ENCODE data around the gene TNFRSF19.
"Not testable (repeated sequence)": the region's sequence is repeated elsewhere in the genome, so short reads cannot be mapped to it uniquely, and the experiment has no call there.

Gene TNFRSF19

DNA sequence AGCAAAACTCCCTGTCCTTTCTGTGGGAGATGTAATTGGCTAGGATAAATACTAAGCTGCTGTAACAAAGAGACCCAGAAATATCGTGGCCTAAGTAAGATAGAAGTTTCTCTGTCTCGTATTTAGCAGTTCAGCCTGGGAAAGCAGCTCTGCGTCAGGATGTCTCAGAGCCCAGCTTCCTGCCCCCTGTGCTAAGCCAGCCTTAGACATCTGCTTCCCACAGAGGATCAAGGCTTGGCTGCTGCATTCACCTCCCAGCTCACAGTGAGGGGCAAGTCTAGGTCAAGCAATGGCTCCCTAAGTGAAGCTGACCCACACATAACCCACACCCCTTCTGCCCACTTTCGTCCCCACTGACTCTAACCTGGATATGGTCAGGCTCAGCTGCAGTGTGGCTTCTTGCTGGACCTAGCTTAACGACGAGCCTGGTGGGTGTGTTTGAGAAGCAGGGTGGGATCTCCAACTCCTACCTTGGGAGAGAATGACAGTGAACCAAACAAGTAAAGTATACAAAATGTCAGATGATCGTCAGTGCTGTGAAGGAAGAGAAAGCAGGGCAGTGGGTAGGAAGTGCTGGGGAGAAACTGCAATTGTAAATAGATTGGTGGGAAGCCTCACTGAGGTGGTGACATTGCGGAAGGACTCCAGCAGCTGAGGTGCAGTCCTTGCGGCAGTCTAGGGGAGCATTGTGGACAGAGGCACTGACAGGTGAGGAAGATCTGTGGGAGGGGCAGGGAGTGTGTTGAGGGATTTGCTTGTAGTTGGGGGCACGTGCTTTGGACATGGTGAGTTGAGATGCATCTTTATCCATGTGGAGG lies 82.9 kb downstream of the TNFRSF19 start:
- DNase-seq = no peak

DNA sequence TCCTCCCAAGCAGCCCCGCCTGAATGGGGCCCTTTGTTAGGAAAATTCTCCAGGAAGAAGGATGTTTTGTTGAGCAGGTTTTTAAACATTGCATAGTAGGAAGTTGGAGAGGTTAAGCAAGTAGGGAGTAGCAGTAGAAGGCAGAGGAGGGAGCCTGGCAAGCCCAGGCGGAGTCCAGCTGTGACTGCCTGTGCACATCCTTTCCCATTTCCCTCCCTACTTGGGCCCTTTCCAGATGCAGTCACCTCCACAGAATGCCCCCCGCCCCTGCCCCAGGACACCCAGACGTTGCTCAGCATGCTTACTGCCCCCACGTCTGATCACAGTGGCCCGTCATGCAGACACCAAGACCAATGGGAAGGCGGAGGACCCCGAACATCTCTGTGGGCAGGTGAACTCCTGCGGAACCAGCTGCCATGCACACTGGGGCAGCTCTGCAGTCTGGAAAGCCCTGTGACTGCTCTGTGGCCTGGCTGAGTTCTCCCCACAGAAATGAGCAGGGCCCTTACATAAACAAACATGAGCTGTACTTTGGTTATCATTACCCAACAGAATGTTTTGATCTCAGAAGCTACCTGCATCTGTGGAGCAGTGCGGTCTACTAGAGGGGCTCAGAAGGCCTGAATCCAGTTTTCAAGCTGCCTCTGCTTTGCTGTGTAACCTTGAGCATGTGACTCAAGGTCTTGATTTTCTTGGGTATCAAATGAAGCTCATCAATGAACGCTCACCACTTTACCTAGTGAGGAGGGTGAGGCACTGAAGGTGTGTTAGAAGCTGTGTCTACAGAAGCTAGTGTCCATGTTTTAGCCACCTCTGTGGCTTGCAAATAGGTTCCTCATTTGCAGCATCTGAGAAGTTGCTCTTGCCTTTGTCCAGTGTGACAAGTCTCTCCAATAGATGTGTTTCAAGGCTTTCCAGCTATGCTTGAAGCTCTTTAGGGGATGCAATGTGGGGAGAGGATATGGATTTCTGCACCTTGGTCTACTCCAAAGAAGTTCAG lies 84.2 kb downstream of the TNFRSF19 start:
- DNase-seq = no peak

DNA sequence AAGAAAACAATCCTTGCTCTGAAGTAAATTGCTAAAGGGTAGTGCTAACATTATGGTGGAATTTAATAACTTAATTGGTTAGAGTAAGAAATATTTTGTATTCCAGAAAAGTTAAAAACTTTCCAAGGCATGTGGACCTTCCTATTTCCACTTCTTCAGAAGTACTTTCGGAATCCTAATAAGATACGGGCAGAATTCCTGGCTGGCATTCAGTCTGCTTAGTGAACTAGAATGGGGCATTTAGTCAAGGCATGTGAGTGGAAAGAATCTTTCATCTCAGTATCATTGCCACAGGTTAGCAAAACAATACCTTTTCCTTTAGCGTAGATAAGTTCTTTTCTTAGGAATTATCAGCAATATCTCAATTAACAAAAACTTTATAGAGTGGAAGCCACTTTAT lies 85.1 kb downstream of the TNFRSF19 start:
- no peak for DNase-seq

DNA sequence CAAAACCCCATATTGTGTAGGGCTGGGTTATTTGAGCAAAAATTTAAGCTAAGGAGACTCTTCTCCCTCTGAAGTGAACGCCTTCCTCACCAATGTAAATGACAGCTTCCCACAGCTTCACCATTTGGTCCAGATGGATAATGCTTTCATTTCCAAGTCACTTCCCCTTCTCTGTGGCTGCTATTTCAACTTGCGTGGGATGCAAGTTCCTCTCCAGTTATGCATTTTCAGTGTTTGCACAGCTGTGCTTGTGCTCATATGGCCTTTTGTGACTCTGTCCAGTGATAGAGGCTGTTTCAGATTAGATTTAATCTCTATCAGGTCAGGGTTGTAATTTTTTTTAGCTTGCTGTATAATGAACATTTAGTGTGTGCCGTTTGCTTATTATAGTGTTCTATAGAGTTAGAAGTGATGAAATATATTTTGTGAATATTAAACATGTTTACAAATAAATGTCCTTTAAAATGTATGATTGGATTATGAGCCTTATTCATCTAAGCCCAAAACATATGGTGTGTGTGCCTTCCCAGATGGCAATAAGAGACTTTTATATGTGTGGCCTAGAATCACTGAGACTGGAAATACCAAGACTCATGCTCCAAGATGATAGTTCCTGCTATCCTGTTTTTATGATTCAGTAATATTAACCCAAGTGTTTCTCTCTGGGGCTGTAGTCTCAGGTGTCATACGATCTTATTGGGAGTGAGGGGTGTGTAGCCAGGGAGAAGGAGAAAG lies 86.6 kb downstream of the TNFRSF19 start:
- no peak for DNase-seq

DNA sequence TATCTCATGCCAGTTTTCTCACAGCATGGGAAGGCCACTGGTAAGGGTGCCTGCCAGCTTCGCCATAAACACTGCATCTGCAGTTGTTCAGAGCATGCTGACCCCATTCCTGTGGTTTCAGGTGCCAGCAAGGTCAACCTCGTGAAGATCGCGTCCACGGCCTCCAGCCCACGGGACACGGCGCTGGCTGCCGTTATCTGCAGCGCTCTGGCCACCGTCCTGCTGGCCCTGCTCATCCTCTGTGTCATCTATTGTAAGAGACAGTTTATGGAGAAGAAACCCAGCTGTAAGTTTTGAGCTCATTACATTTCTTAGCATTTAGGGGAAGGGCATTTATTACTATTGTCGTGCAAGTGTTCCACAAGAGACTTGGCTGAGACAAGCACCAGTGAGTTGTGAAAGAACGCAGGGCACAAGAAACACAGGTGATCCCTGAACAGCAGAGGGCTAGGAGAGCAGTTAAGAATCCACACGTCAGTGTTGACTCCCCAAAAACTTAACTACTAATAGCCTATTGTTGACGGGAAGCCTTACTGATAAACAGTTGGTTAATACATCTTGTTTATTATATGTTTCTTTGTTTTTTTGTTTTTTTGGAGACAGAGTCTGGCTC lies 88.8 kb downstream of the TNFRSF19 start:
- no peak for DNase-seq

DNA sequence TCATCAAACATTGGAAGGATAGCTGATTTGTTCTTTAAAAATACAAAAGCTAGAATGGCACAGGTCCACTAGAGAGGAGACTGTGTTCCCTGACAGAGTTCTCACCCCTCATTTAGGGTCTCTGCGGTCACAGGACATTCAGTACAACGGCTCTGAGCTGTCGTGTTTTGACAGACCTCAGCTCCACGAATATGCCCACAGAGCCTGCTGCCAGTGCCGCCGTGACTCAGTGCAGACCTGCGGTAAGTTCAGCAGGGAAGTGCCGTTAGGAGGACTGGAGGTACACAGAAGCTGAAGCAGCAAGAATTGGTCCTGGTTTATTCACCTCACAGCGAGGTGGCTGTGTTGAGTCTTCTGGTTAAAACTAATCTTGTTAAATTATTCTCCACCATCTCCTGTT lies 90.0 kb downstream of the TNFRSF19 start:
- DNase-seq = no peak

DNA sequence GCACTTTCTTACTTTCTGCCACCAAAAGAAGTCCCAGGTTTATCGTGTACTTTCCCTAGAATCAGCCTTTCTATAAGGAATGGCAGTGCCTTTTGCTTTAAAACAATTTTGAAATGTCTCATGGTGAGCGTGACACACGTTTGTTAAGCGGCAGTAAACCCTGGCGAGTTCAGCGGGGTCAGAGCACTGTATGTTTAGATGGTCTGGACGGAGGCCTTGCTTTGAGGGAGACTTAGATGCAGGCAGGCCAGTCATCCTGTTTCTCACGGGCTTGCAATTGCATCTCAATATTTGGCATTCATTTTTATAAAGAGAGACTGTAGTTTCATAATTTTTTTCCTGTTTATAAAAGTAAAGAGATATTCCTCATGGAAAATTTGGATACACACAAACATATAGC lies 96.4 kb downstream of the TNFRSF19 start:
- DNase-seq = no peak

DNA sequence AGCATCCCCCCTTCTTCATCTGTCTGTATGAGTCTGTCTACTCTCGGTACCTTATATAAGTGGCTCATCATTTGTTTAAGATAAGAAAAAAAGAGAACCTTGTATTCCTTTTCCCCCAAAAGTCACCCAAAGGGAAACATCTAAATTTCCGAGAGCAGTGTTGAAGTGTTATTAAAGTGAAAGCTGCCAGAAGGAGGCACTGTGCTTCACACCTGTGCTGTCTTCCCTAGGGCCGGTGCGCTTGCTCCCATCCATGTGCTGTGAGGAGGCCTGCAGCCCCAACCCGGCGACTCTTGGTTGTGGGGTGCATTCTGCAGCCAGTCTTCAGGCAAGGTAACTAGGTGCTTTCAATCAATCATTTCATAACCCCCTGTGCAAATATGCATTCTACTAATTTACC lies 97.5 kb downstream of the TNFRSF19 start:
- DNase-seq = no peak

DNA sequence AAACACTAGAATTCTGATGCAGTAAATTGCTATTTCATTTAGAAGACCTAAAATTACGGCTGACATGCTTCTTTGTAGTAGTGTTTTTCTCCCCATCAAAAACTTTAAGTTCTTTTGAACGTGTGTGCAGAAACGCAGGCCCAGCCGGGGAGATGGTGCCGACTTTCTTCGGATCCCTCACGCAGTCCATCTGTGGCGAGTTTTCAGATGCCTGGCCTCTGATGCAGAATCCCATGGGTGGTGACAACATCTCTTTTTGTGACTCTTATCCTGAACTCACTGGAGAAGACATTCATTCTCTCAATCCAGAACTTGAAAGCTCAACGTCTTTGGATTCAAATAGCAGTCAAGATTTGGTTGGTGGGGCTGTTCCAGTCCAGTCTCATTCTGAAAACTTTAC lies 98.3 kb downstream of the TNFRSF19 start:
- DNase-seq = no peak

DNA sequence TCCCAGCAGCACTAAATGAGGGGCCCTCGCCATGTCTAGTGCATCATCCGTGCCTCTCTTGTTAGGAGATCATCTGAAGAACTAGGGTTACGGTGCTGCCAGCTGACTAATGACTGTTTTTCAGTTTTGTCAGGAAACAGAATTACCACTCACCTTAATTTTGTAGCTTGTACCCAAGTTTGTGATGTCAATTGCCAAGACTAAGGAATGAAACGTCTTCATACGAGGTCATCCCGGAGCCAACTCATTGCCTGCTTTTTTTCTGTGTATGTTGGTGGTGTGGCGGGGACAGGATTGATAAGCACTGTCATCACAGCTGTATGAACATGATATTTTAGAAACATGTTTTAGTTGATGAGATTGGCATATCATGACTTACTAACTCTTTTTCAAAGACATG lies 100.6 kb downstream of the TNFRSF19 start:
- no peak for DNase-seq

DNA sequence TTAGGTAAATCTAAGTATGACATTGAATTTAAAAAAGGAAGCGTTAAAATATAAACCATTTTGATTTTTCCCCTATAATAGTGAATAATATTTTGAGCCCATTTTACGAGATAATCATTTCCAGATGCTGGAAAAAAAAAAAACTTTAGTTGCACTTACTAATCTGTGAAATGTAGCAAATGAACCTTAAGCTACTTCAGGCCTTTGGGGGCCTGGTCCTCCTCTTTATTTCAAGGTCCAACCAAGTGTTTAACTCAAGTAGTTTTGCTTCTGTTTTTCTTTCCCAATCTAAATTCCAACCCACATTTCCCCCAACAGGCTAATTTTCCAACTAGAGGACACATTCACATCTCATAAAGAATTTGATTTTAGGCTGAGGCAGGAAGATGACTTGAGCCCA lies 101.2 kb downstream of the TNFRSF19 start:
- DNase-seq = no peak

DNA sequence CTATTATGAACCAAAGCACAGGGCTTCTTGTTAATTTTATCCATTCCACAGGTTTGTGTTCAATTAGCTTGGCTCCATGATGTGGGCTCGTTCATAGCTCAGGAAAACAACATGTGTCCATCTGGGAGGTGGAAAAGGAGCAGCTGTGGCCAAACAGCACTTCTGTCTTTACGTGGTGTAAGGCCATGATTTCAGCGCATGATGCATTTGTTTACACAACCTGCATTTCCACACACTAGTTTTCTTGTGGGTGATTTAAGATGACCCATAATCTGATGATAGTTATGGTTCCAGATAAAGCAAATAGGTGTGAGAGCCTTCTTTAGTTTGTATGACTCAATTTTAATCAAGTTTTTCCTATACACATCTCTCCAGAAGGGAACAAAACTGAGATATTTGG lies 101.7 kb downstream of the TNFRSF19 start:
- no peak for DNase-seq

DNA sequence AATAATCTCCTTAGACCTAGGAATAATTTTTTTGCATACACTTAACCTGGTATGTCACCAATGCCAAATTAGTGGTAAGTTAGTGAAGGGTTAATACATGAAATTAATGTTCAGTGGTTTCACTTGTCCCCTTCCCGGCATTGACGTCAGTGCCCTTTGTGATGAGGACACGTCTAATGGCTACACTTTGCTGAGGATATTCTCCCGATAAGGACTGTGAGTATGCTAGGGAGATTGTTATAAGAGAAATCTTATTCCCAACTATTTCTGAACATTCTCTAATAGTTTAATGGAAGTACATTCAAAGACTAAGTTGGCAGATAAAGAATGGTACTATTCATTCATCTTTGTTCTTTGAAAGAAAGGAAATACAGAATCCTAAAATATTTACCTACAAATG lies 102.4 kb downstream of the TNFRSF19 start:
- no peak for DNase-seq

DNA sequence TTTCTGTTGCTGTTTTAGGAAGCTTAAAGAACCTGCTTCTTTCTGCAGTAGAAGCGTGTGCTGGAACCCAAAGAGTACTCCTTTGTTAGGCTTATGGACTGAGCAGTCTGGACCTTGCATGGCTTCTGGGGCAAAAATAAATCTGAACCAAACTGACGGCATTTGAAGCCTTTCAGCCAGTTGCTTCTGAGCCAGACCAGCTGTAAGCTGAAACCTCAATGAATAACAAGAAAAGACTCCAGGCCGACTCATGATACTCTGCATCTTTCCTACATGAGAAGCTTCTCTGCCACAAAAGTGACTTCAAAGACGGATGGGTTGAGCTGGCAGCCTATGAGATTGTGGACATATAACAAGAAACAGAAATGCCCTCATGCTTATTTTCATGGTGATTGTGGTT lies 103.1 kb downstream of the TNFRSF19 start:
- DNase-seq = peak in 18 of 56 donors; percentile 2 to 40 (median 7)

DNA sequence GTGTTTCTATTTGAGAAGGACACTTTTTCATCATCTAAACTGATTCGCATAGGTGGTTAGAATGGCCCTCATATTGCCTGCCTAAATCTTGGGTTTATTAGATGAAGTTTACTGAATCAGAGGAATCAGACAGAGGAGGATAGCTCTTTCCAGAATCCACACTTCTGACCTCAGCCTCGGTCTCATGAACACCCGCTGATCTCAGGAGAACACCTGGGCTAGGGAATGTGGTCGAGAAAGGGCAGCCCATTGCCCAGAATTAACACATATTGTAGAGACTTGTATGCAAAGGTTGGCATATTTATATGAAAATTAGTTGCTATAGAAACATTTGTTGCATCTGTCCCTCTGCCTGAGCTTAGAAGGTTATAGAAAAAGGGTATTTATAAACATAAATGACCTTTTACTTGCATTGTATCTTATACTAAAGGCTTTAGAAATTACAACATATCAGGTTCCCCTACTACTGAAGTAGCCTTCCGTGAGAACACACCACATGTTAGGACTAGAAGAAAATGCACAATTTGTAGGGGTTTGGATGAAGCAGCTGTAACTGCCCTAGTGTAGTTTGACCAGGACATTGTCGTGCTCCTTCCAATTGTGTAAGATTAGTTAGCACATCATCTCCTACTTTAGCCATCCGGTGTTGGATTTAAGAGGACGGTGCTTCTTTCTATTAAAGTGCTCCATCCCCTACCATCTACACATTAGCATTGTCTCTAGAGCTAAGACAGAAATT lies 103.8 kb downstream of the TNFRSF19 start:
- DNase-seq = no peak

DNA sequence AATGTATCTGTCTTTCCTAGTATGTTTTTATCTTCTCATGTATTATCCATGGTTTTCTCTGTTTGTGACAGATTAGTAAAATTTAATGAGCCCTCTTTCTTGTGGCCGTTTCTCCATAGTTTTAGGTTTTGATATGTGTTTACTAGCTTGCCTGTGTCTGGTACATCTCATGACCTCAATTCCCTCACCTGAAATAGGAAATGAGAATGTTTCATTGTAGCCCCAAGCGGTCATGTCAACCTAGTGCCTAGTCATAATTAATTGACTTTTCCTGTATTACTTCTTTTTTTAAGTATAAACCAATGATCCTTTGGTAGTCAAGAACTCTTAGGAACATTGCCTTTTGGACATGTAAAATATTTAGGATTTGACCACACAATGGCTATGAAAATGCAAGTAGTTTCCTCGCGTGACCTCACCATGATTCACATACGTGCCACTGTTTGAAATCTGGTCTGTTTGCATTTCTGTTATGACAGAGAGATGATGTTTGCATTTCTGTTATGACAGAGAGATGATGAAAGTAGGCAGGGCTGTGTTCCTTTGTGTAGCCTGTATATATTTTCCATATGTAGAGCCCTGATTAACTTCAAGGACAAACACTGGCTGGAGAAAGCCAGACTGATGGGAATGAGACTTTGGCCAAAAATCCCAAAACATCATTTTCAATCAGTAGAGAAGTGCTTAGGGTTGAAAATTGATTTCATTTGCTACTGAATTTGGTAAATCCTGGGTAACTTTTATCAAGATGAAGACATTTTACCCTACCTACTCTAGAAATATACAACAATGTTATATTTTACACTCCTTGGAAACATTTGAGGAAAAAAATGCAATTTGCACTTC lies 104.8 kb downstream of the TNFRSF19 start:
- DNase-seq = no peak

DNA sequence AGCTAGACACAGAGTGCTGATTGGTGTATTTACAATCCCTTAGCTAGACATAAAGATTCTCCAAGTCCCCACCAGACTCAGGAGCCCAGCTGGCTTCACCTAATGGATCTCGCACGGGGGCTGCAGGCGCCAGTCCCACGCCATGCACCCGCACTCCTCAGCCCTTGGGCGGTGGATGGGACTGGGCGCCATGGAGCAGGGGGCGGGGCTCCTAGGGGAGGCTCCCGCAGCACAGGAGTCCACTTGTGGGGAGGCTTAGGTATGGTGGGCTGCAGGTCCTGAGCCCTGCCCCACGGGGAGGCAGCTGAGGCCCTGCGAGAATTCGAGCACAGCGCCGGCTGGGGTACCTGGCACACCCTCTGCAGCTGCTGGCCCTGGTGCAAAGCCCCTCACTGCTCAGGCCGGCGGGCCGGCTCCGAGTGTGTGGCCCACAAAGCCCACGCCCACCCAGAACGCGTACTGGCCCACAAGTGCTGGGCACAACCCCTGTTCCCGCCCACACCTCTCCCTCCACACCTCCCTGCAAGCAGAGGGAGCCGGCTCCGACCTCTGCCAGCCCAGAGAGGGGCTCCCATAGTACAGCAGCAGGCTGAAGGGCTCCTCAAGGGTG lies 107.6 kb downstream of the TNFRSF19 start:
- DNase-seq = not testable (repeated sequence)

DNA sequence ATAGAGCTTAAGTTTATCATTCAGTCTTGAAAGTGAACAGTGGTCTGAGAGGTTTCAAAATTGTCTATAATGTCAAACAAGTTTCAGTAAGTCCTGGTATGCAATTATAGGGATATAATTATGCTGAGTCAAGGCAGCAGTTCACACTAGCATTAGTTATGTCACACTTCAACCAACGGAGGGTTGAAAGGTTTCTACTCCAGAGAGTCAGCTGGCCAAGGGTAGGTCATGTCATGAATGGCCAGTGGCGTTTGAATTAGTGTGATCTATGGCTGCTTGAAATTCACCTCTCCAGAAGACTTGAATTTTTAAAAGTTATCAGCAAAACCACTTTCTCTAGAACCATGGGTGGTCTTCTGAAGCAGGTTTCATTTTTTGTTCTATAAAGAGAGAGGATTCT lies 108.6 kb downstream of the TNFRSF19 start:
- DNase-seq = no peak

DNA sequence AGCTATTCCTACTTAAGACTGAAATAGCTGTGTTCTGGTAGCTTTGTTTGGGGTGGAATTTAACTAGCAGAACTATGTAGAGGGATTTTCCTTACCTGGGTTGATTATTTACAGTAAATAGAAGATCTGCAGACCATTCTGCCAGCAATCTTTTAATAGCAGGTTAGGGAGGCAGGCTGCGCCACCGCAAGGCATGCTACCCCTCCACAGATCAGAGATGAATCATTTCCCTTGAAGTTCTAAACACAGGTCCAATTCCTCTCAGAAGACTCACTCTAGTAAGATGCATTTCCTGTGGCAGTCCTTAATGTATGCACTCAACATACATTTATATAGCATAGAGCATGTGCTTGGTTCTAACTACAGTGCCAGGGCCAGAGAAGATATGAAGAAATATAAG lies 109.0 kb downstream of the TNFRSF19 start:
- no peak for DNase-seq
